HG03066 (cell line): ENCODE results near the gene VPS37B.

Experiments
- ATAC-seq: cut with Tn5 transposase; IDR thresholded peaks from one replicate; pipeline ENCODE4 v1.9.1; 2021; ENCODE audit warnings: low read depth; ENCODE audit not compliant: unreplicated experiment

VPS37B gene

GRCh38 chr12:122842505-122843405 lies 53.2 kb downstream of the VPS37B start:
- no peak for ATAC-seq

DNA sequence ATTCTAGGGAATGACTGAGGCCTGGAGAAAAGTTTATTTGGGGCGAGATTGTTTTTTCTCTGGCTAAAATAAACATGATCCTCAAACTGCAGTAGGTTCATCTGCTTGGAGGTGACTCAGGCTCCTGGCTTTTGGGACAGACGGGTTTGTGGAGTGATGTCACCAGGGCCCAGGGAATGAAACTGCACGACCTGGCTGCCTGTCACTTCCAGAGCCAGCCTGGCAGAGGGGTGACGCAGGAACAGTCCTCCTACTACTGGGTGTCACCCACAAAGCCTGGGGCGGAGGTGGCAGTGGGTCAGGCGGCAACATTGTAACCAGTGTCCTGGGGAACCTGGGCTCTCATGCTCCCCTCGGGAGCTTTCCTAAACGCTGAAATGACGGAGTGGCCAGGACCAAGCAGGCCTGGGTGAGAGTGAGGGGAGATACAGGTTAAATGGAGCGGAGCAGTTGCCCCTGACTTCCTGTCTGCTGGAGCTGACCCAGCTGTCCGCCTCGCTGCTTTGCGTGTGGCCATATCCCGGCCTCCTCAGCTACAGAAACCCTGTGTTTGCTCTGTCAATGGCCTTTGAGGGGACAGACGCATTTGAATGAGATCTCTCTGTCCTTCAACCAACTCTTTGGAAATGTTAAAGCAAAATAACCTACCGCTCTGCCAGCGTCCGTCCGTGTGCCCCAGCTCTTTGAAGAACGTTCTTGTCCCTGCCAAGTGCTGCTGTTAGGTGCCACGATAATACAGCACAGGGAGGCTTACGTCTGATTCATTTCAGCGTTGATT lies 54.2 kb downstream of the VPS37B start:
- ATAC-seq = no peak

GRCh38 chr12:122840580-122841513 lies 55.1 kb downstream of the VPS37B start:
- no peak for ATAC-seq

- no peak for ATAC-seq
Observed at GRCh38 chr12:122839907-122840554, 55.9 kb downstream of the VPS37B start.

- ATAC-seq = no peak
Observed at GRCh38 chr12:122838841-122839240, 57.1 kb downstream of the VPS37B start.

GRCh38 chr12:122837306-122838265 lies 58.3 kb downstream of the VPS37B start:
- ATAC-seq = no peak

DNA sequence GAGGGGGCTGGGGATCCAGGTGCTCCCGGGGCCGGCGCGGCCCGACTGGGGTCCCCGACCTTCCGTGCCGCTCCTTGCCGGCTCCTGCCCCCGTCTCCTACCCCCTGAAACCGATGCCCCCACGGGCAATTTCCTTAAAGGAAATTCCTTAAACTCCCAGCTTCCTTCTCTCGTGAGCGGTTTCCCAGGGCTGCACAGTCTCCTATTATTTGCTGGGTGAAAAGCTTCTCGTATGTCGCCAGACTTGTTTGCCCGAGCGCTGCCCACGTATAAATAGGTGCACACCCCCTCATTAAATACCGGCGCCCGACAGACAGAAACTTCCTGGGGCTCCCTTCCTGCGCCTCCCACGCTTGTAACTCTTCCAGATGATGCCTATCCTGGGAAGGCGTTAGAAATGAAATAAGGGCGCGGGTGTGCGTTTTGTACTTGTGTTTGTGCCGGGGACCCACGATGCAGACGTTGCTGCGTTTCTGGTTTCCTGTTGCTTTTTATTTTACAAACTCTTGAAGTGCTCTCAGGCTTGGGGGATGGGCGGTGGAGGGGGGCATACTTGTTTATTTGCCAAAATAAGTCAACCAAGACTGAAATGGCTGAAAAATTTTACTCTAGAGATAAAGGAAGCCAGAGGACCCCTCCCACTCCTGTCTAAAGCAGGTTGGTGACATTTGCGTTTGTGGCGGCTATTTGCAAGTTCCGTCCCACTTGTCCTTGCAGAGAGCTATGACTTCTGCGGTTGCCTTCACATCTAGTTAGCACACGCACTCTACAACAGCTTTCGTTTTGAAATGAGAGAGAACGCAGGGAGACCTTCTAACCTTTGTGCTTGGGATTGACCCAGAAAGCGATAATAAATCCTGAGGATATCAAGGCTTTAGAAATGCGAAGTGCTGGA lies 59.6 kb downstream of the VPS37B start:
- no peak for ATAC-seq

- no peak for ATAC-seq
Observed at GRCh38 chr12:122835750-122836026, 60.2 kb downstream of the VPS37B start.

- no peak for ATAC-seq
Observed at GRCh38 chr12:122834921-122835749, 60.8 kb downstream of the VPS37B start, which contains the start of gene HIP1R. HIP1R (plus strand) TSS chr12:122835457; CDS start chr12:122835551, 94 bp downstream.

- no peak for ATAC-seq
Observed at GRCh38 chr12:122834104-122834920, 61.6 kb downstream of the VPS37B start.

DNA sequence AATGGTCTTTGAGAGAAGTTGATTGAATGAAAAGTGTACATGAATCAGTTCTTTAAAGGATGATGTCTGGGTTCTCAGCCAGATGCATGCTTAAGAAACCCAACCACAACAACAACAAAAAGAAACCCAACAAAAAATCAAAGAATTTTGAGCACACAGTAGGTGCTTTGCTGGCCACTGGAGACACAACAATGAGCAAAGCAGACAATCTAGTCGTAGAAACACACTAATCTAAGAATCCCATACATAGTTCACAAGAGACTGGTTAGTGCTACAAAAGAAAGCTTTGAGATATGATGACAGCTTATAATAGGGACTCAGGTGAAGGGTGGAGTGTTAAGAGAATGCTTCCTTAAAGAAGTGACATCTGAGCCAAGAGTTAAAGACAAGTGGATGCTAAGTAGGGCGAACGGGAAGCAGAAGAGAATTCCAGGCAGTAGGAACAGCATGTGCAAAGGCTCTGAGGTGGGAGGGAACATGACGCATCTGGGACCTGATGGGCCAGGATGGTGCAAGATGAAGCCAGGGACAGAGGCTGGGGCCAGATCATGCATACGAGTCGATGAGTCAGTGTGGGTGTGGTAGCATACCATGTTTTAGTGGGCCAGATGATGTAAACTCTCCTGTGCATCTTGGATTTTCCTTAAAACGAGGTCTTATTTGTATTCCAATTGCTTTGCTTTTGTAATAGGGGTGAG lies 65.3 kb downstream of the VPS37B start:
- ATAC-seq = no peak

- ATAC-seq = no peak
Observed at GRCh38 chr12:122827258-122827657, 68.7 kb downstream of the VPS37B start.

DNA sequence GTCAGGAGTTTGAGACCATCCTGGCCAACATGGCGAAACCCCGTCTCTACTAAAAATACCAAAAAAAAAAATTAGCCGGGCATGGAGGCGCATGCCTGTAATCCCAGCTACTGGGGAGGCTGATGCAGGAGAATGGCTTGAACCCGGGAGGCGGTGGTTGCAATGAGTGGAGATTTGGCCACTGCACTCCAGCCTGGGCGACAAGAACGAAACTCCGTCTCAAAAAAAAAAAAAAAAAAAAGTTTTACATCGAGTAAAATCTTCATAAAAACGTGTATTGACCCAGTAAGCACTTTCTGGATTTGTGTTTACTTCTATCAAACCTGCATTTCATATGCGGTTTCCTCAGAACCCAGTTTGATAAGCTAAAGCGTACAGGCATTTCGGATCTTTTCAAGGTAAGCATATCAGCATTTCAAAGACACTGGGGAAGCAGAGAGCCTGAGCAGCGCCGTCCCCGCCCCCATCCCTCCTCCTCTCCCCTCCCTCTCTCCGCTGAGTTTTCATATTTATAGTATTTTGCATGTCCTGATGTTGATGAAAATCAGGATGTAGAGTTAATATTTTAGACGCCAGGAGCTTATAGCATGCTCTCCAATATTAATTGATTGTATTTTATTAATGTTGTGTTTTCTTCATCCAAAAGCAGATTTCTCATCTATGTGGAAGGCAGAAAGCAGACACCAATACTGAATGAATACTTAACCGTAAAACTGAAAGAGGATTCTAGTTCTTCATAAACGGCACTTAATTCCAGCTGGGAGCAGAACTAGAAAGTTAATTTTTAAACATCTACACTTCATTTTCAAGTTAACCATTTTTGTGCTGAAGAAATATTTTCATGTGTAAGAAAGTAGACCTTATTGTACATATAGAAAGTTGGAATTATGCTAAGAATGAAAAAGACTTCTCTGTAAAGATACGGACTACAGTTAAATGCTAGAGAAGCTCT lies 69.9 kb downstream of the VPS37B start:
- ATAC-seq = no peak

DNA sequence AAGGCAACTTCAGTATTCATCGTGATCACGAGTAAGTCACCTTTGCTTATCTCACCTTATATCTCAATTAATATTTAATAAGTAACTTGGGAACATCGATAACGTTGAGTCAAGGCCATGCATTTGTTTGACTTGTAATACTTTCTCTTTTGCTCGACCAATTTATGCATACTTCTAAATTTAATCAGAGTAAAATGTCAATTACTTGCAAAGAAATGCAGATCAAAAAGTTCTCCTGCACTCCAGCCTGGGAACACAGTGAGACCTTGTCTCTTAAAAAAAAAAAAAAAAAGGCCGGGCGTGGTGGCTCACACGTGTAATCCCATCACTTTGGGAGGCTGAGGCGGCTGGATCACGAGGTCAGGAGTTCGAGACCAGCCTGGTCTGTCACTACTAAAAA lies 72.5 kb downstream of the VPS37B start:
- ATAC-seq = no peak

- ATAC-seq = peak; percentile 58
Observed at GRCh38 chr12:122820838-122821271, 75.1 kb downstream of the VPS37B start.
